ENCODE data around the gene TXNDC5. TPM values are rescaled to one million over a fixed set of nuclear protein-coding genes. Genes with fewer than 3 reads are reported as not detected.

Gene TXNDC5
- total RNA-seq, 1 experiment from 2014 or later: 162 TPM

- TF ChIP-seq CTCF (IDR thresholded peaks at IDR 0.05 in 2 of 3, conservative IDR thresholded peaks at IDR 0.05 in 1 of 3; ENCODE audit: borderline replicate concordance in 1 of 3, insufficient read depth in 1 of 3, low read depth in 2 of 3, low read length in 2 of 3) (no peak), SIN3A (IDR thresholded peaks at IDR 0.05; ENCODE audit: low read depth) (no peak), POLR2A (IDR thresholded peaks at IDR 0.05; ENCODE audit: borderline replicate concordance, extremely low read depth, insufficient read depth, insufficient read length) (no peak)
- TF ChIP-seq, protein P1, sequence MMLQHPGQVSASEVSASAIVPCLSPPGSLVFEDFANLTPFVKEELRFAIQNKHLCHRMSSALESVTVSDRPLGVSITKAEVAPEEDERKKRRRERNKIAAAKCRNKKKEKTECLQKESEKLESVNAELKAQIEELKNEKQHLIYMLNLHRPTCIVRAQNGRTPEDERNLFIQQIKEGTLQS (IDR thresholded peaks at IDR 0.05): no peak
Measured at GRCh38 chr6:7932625-7933024, 22.0 kb upstream of the TXNDC5 start (continued).

DNA sequence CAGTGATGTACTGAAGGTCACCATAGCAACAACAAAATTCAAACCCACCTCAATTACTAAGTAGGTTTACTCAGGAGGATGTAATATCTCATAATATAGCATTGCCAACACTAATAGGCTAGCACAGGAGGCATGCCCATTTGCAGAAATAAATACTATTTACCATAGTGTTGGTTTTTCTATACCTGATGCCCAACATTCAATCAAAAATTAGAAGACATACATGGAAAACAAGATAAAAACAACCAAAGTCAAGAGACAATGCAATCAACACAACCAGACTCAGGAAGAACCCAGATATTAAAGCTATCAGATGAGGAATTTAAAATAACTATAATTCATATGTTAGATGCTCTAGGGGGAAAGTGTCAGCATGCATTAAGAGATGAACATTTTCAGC, 14.3 kb upstream of the TXNDC5 start:
- TF ChIP-seq SRF (IDR thresholded peaks at IDR 0.05; ENCODE audit: low read depth): no peak
- no peak for TF ChIP-seq CEBPB (IDR thresholded peaks at IDR 0.05; ENCODE audit: low read depth)
- TF ChIP-seq ZNF274 (IDR thresholded peaks at IDR 0.05; ENCODE audit: low read depth, low read length): no peak
- no peak for TF ChIP-seq FOSL1 (IDR thresholded peaks at IDR 0.05; ENCODE audit: low read depth)
- TF ChIP-seq SIN3A (IDR thresholded peaks at IDR 0.05; ENCODE audit: low read depth): no peak
- TF ChIP-seq EZH2phosphoT487 (IDR thresholded peaks at IDR 0.05; ENCODE audit: borderline replicate concordance): no peak
- no TSS peak for BruUV-seq (replicated peaks)
- H3K4me1 ChIP-seq (ENCODE audit: control insufficient read depth in 1 of 2, insufficient read depth in 2 of 2, low read length in 2 of 2): peaks cover 10 to 13% of the 10 kb centered on the region in 2 experiments
- H3K79me2 ChIP-seq (ENCODE audit: insufficient read depth, low read length): no peaks in the 10 kb centered on the region
- ChIA-PET POLR2A (no interaction called here), RAD21 (ENCODE audit: low non-redundant PET in 1 of 2, low total read pairs in 2 of 2, uncharacterized antibody in 2 of 2, unreplicated experiment in 2 of 2) (no interaction called here), CTCF (no interaction called here)
- DNase-seq (ENCODE audit: low read depth, low spot score): no peak
- no peaks in the 10 kb centered on the region for H3K9me2 ChIP-seq (ENCODE audit: insufficient read depth)
- H3K27me3 ChIP-seq (ENCODE audit: insufficient read depth, low read length): no peaks in the 10 kb centered on the region
- H3K9me3 ChIP-seq (ENCODE audit: control insufficient read depth in 1 of 2, insufficient read depth in 1 of 2, low read depth in 1 of 2, low read length in 2 of 2): no peaks in the 10 kb centered on the region
- intact Hi-C loops (cut with micrococcal nuclease): no loop called here
- no peaks in the 10 kb centered on the region for H3K36me3 ChIP-seq (ENCODE audit: control insufficient read depth in 1 of 2, insufficient read depth in 2 of 2, low read length in 2 of 2)
- ATAC-seq: no peak
- no peak overlapping the region for H3K4me3 ChIP-seq (replicated peaks in 1 of 2; ENCODE audit: low read depth in 1 of 2, low read length in 2 of 2)
- H3K4me2 ChIP-seq (ENCODE audit: low read length): no peak overlapping the region
- no peaks in the 10 kb centered on the region for H4K20me1 ChIP-seq (ENCODE audit: insufficient read depth)
- H3K9ac ChIP-seq (ENCODE audit: low read length): no peak overlapping the region
- H2AFZ ChIP-seq (ENCODE audit: low read depth, low read length, poor library complexity, severe bottlenecking): no peak overlapping the region
- no peak overlapping the region for H3K27ac ChIP-seq (ENCODE audit: low read depth, low read length)
